Stimulated activated CD4-positive, alpha-beta T cell treated with anti-CD3 and anti-CD28 coated beads, Interleukin-2, amount 100 ng/mL, for 4 hours (primary cell): ENCODE measurements around the gene ATP2C1.
"Not testable (repeated sequence)": the region's sequence is repeated elsewhere in the genome, so short reads cannot be mapped to it uniquely, and the experiment has no call there.

Source experiments
- DNase-seq: peaks from one replicate; pipeline ENCODE4 v3.0.0-alpha.2; 2020; ENCODE audit warnings: low read depth

The ATP2C1 gene

DNA sequence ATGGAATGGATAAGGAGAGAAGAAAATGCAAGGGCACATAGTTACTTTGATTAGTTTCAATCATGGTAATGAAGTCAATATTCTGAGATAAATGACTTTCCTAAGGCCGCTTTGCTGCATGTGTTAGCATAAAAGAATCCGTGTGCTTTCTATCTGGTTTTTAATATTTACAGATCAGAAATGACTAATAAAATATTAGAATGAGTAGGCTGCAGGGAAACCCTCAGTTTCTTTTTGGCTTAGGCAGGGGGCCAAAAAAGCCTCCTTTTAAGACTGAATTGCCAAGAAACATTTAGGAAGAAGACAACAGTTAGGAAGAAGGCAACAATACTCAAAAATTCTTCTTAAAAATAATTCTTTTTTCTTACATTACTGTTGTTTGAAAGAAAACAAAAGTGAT, 144.4 kb downstream of the ATP2C1 start:
- DNase-seq: no peak

DNA sequence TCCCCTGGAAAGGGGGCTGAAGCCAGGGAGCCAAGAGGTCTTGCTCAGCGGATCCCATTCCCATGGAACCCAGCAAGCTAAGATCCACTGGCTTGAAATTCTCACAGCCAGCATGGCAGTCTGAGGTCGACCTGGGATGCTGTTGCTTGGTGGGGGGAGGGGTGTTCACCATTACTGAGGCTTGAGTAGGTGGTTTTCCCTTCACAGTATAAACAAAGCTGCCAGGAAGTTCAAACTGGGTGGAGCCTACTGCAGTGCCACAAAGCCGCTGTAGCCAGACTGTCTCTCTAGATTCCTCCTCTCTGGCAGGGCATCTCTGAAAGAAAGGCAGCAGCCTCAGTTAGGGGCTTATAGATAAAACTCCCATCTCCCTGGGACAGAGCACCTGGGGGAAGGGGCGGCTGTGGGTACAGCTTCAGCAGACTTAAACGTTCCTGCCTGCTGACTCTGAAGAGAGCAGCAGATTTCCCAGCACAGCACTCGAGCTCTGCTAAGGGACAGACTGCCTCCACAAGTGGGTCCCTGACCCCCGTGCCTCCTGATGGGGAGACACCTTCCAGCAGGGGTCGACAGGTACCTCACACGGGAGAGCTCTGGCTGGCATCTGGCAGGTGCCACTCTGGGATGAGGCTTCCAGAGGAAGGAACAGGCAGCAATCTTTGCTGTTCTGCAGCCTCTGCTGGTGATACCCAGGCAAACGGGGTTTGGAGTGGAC, 148.5 kb downstream of the ATP2C1 start:
- not testable (repeated sequence) for DNase-seq

DNA sequence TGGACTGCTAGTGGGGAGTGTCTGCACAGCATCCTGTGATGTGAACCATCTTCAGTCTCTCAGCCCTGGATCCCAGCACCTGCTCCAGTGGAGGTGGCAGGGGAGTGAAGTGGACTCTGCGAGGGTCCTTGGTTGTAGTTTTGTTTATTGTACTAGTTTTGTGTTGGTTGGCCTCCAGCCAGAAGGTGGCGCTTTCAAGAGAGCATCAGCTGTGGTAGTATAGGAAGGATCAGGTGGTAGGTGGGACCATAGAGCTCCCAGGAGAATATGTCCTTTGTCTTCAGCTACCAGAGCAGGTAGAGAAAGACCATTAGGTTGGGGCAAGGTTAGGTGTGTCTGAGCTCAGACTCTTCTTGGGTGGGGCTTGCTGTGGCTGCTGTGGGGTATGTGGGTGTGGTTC, 153.7 kb downstream of the ATP2C1 start:
- DNase-seq: no peak

DNA sequence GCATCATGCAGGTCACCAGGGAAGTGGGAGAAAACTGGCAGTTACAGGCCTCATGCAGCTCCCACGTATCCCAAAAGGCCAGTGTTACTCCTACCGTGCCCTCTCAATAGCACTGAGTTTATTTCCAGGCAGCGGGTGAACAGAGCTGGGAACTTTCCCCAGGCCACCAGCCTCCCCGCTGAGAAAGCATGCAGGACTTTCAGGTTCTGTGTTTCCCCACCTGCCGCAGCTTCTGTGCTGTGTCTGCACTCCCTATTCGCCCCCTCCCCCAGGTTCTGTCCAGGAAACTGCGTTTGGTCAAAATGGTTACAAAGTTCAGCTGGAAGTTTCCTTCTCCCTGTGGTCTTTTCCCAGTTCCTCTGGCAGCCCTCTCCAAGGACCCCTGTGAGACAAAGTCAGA, 154.1 kb downstream of the ATP2C1 start:
- no peak for DNase-seq

DNA sequence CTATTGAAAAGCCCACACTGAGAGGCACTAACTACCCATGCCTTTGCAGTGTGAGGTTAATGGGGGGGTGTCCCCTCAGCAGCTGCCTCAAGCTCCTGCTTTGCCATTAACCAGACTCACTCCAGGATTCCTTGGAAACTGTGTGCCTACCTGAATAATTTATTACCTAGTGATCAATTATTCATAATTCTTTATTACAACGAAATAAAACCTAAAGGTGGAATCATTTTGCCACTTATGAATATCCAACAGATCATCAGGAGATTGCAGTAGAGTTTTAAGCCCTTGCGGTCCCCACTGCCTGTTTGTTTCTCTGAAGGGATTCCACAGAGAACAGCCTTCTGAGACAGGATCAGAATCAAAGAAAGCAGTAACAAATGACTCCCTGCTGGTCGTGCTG, 156.1 kb downstream of the ATP2C1 start:
- no peak for DNase-seq

DNA sequence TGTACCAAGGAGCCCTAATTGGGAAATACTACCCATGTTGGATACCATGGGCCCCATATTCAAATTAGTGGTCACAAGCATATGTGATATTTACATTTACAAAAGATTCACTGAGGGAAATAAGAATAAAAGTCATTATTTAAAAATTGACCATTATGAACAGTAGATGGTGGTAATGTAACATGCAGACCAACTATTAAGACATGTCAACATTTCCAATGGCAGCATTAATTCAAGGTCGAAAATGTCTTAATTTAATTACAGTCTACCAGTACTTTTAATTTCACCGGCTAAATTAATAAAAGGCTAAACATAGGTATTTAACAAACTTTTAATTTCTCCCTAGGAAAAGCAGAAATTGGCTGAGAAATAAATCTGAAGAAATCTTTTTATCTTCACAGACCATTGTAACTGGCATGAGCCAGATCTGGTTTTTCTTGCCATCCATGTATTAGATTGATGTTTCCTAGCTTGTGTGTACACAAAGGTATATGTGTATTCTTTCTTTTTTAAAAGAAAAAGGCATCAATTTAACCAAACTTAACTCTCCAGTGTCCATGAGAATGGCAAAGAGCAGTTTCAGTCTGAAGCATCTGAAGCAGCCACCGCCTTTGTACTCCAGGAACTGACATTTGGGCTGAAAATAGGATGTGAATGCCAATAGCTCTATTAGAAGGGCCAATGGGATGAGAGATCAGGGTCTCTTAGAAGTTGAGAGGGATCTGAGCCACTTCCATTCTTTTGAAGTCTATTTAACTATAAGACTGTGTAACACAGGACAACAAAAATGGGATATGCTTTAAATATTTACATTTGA, 159.4 kb downstream of the ATP2C1 start:
- no peak for DNase-seq
